Measurements from ENCODE around the gene ACSS3.

- TF ChIP-seq POLR2AphosphoS5 (IDR thresholded peaks at IDR 0.05; ENCODE audit: low read depth, low read length) (no peak), POLR2A (IDR thresholded peaks at IDR 0.05; ENCODE audit: low read depth, low read length) (no peak), TAF1 (IDR thresholded peaks at IDR 0.05; ENCODE audit: borderline replicate concordance, low read depth, low read length) (no peak)
These were observed 43.0 kb upstream of the ACSS3 start for GRCh38 chr12:81034926-81035325.
